ENCODE results near the gene PDK2.
"Not testable (repeated sequence)": the region's sequence is repeated elsewhere in the genome, so short reads cannot be mapped to it uniquely, and the experiment has no call there.

The PDK2 gene

GRCh38 chr17:50059256-50059655 is 35.9 kb upstream of the PDK2 start:
- DNase-seq = no peak

GRCh38 chr17:50059759-50060273 is 35.3 kb upstream of the PDK2 start:
- DNase-seq = no peak

GRCh38 chr17:50060951-50061712 is 34.0 kb upstream of the PDK2 start:
- no peak for DNase-seq

GRCh38 chr17:50061713-50062045 is 33.5 kb upstream of the PDK2 start:
- not testable (repeated sequence) for DNase-seq

- no peak for DNase-seq
These were observed 32.6 kb upstream of the PDK2 start for GRCh38 chr17:50062293-50063243.

- DNase-seq = no peak
These were observed 31.4 kb upstream of the PDK2 start for GRCh38 chr17:50063561-50064252.

- DNase-seq = no peak
These were observed 30.7 kb upstream of the PDK2 start for GRCh38 chr17:50064253-50065001.

- DNase-seq = no peak
These were observed 30.1 kb upstream of the PDK2 start for GRCh38 chr17:50065056-50065455.

- DNase-seq = no peak
These were observed 28.2 kb upstream of the PDK2 start for GRCh38 chr17:50066995-50067394.

- DNase-seq = no peak
These were observed 27.2 kb upstream of the PDK2 start for GRCh38 chr17:50067996-50068395.

GRCh38 chr17:50070908-50071680 is 24.1 kb upstream of the PDK2 start:
- DNase-seq = no peak

- DNase-seq = no peak
These were observed 23.5 kb upstream of the PDK2 start for GRCh38 chr17:50071692-50072091.

- DNase-seq = no peak
These were observed 23.0 kb upstream of the PDK2 start for GRCh38 chr17:50072130-50072529.

GRCh38 chr17:50072925-50073324 is 22.2 kb upstream of the PDK2 start:
- no peak for DNase-seq

GRCh38 chr17:50074227-50074626 is 20.9 kb upstream of the PDK2 start:
- DNase-seq = no peak

- DNase-seq = no peak
These were observed 19.6 kb upstream of the PDK2 start for GRCh38 chr17:50075446-50076032.

- no peak for DNase-seq
These were observed 18.9 kb upstream of the PDK2 start for GRCh38 chr17:50076221-50076590.

GRCh38 chr17:50076591-50077235 is 18.4 kb upstream of the PDK2 start:
- DNase-seq = no peak

GRCh38 chr17:50078430-50078829 is 16.7 kb upstream of the PDK2 start:
- no peak for DNase-seq

- DNase-seq = no peak
These were observed 15.6 kb upstream of the PDK2 start for GRCh38 chr17:50079334-50080095.
